Renal cortex interstitium (tissue), 15 donors: Measurements from ENCODE around the gene PAX8. TPM values are rescaled to one million over a fixed set of nuclear protein-coding genes. Genes with fewer than 3 reads are reported as not detected.
A peak's percentile ranks its signal among the peaks of the same experiment; 100 is the strongest.
"Not testable (repeated sequence)": the region's sequence is repeated elsewhere in the genome, so short reads cannot be mapped to it uniquely, and the experiment has no call there.

Experiments
- DNase-seq, 11 donors: peaks; one replicate each; pipeline ENCODE4 v3.0.0-alpha.2; 2013; ENCODE audit warnings: low read depth in 9 of 11, low spot score in 4 of 11; ENCODE audit errors: extremely low read depth in 1 of 11
- long read RNA-seq, 16 experiments: transcript quantifications; one replicate each; lab custom pipeline, GENCODE V29; 2026
- polyA plus RNA-seq, 3 donors: library from polyadenylated mRNA; unstranded; fragments of 120-200 nt; gene quantifications; one replicate each; pipeline ENCODE4 v1.2.1, GENCODE V29; 2013; ENCODE audit not compliant: insufficient read length in 3 of 3

PAX8 gene
- polyA plus RNA-seq, result 100 to 1,000 TPM; 297 to 665 (median 302) TPM
- long read RNA-seq, donor 1, full-length matches to known transcripts, result 57 of 146 reads
- long read RNA-seq, donor 1, partial matches to known transcripts, result 80 of 146 reads
- long read RNA-seq, donor 1, other reads (novel, unspliced or antisense), result 9 of 146 reads
- long read RNA-seq, donor 2, full-length matches to known transcripts, result 60 of 113 reads
- long read RNA-seq, donor 2, partial matches to known transcripts, result 53 of 113 reads
- long read RNA-seq, donor 2, other reads (novel, unspliced or antisense), result 0 of 113 reads
- long read RNA-seq, donor 3, full-length matches to known transcripts, result 96 of 217 reads
- long read RNA-seq, donor 3, partial matches to known transcripts, result 115 of 217 reads
- long read RNA-seq, donor 3, other reads (novel, unspliced or antisense), result 6 of 217 reads
- long read RNA-seq, donor 4, full-length matches to known transcripts, result 111 of 273 reads
- long read RNA-seq, donor 4, partial matches to known transcripts, result 156 of 273 reads
- long read RNA-seq, donor 4, other reads (novel, unspliced or antisense), result 6 of 273 reads
- long read RNA-seq, donor 5, result 0 reads
- long read RNA-seq, donor 6, full-length matches to known transcripts, result 192 of 409 reads
- long read RNA-seq, donor 6, partial matches to known transcripts, result 200 of 409 reads
- long read RNA-seq, donor 6, other reads (novel, unspliced or antisense), result 17 of 409 reads
- long read RNA-seq, donor 7, full-length matches to known transcripts, result 75 of 169 reads
- long read RNA-seq, donor 7, partial matches to known transcripts, result 94 of 169 reads
- long read RNA-seq, donor 7, other reads (novel, unspliced or antisense), result 0 of 169 reads
- long read RNA-seq, donor 8, full-length matches to known transcripts, result 246 of 517 reads
- long read RNA-seq, donor 8, partial matches to known transcripts, result 250 of 517 reads
- long read RNA-seq, donor 8, other reads (novel, unspliced or antisense), result 21 of 517 reads
- long read RNA-seq, donor 9, full-length matches to known transcripts, result 91 of 204 reads
- long read RNA-seq, donor 9, partial matches to known transcripts, result 100 of 204 reads
- long read RNA-seq, donor 9, other reads (novel, unspliced or antisense), result 13 of 204 reads
- long read RNA-seq, donor 10, full-length matches to known transcripts, result 66 of 146 reads
- long read RNA-seq, donor 10, partial matches to known transcripts, result 73 of 146 reads
- long read RNA-seq, donor 10, other reads (novel, unspliced or antisense), result 7 of 146 reads
- long read RNA-seq, donor 11, full-length matches to known transcripts, result 79 of 239 reads
- long read RNA-seq, donor 11, partial matches to known transcripts, result 150 of 239 reads
- long read RNA-seq, donor 11, other reads (novel, unspliced or antisense), result 10 of 239 reads
- long read RNA-seq, donor 12, full-length matches to known transcripts, result 58 of 110 reads
- long read RNA-seq, donor 12, partial matches to known transcripts, result 47 of 110 reads
- long read RNA-seq, donor 12, other reads (novel, unspliced or antisense), result 5 of 110 reads
- long read RNA-seq, donor 13, full-length matches to known transcripts, result 135 of 374 reads
- long read RNA-seq, donor 13, partial matches to known transcripts, result 233 of 374 reads
- long read RNA-seq, donor 13, other reads (novel, unspliced or antisense), result 6 of 374 reads
- long read RNA-seq, donor 14, full-length matches to known transcripts, result 34 of 66 reads
- long read RNA-seq, donor 14, partial matches to known transcripts, result 26 of 66 reads
- long read RNA-seq, donor 14, other reads (novel, unspliced or antisense), result 6 of 66 reads
- long read RNA-seq, donor 15, full-length matches to known transcripts, result 67 of 110 reads
- long read RNA-seq, donor 15, partial matches to known transcripts, result 43 of 110 reads
- long read RNA-seq, donor 15, other reads (novel, unspliced or antisense), result 0 of 110 reads
- long read RNA-seq, donor 16, full-length matches to known transcripts, result 428 of 1,455 reads
- long read RNA-seq, donor 16, partial matches to known transcripts, result 974 of 1,455 reads
- long read RNA-seq, donor 16, other reads (novel, unspliced or antisense), result 53 of 1,455 reads

DNA sequence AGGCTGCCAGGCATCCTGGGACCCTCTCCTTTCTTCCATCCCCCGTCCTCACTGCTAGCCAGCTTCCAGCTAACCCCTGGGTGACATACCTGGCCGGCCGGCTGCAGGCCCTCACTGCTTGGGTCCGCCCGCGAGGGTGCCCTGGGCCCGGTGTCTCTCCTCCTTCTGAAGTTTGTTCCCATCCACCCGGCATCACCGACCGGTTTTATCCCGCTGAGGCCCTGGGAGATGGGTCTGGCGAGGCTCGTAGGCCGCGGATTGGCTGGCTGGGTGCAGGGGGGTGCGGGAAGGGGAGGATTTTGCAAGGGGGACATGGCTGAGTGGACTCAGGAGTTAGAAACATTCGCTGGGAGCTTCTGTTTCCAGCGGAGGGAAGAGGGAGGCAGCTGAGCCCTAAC is at the start of gene PAX8:
Gene PAX8 (minus strand): TSS at position 180 of the 398 bp plus-strand sequence. CDS start 527 bp downstream, outside the sequence.
- DNase-seq, result peak in 10 of 11 donors; percentile 69 to 92 (median 81)

DNA sequence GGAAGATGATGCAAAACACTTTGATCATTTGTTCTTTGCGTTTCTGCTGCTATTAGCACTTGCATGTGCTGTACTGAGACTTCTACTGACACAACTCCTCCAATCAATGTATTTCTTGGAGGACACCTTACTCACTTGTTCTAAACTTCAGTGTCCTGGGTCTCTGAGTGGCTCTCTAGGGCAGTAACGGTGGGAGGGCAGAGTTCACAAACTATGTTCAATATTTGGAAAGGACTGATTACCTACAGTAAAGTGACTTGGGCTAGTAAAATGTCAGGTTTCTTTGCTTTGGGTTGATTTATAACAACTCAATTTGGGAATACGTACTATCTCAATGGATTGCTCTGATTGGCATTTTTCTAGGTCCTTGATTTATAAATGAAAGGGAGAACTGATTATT is 49.3 kb upstream of the PAX8 start:
- no peak for DNase-seq

DNA sequence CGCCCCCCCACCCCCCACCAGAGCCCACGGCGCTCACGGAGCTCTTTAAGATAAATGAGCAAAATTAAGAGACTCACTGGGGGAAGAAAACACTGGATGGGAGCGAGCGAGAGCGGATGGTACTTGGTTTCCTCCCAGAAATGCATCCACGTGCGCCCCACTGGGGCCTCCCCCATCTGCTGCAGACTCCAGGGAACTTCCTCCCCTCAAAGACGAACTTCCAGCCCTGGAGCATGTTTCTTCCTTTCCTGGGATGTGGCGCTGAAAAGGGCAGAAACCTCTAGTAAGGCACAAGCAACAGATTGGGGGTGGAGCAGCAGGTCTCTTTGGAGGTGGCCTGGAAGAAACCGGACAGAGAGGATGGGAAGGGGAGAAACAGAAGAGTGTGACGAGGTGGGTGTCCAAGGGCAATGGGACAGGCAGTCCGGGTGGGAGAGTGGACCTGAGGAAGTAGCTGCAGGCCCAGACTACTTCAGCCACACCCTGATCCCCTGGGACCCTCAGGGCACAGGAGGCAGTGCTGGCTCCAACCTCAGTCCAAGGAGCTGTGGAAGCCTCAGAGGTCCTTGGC is 46.5 kb upstream of the PAX8 start:
- DNase-seq, result not testable (repeated sequence)

DNA sequence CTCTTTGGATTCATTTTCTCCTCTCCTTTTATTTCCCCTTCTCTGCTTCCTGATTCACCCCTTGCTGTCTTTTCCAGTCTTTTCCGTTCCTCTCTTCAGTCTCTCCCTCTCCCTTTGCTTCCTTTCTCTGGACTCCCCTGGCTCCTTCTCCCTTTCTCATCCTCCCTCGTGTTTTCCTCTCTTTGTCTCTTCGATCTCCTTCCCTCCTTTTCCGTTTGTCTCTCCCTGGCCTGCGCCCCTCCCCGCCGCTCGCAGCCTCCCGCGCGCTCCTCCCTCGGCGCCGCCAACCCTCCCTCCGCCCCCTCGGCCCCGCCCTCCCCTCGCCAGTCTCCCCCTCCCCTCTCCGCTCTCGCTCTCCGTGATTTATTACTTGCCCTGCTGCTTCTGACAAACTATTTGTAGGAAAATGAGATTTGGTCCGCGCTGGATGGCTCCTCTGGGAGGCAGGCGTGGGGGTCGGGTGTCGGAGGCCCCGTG is 46.0 kb upstream of the PAX8 start:
- DNase-seq, result peak in 9 of 11 donors; percentile 51 to 74 (median 69)

DNA sequence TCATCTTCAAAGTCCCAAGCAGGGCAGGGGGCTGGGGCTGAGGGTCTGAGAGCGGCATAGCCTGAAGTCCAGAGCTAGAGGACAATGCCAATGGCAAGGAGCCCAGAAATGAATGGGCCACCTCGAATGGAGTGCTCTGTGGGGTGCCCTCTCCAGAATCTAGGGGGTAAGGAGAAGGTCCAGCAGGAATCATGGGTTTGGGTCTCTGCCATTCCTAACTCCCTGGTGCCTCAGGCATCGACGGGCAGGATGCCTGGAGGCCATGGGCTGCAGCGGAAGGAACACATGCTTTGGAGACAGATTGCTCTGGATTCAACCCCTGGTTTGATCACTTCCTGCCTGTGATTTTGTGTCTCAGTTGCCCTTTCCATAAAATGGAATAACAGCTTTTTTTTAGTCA is 44.4 kb upstream of the PAX8 start:
- not testable (repeated sequence) for DNase-seq

DNA sequence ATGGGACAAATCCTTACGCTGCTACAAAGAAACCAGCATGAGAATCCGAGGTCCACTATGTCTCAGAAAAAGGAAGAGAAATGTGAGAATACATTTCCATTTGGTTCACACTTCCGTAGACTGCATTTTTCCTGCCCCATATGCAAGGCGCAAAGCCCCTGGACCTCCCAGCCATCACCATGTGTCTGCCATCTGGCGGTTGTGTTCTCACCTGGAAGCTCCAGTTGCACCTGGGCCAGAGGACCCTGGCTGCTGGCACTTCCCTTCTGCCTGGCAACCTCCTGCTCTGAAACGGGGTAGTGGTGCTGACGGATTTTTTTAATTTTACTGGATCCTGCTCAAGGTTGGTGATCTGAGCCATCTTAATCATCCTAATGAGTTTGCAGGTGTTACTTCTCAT is 41.4 kb upstream of the PAX8 start:
- DNase-seq, result not testable (repeated sequence)

DNA sequence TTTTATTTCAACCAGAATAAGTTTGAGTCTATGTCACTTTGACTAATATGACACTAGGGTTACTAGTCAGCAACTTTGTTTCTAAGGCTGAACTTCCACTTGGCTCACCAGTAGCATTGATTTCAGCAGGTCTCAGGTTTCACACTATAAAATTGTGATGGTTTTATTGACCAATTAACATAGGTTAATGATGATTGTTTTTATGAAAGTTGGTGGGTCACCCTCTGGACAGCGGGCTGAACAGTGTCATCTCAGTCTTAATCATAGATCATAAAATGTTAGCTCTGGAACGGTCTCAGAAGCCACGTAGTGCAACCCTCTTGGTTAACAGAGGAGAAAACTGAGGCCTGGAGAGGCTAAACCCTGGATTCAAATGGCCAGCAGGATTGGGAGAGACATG is 40.2 kb upstream of the PAX8 start:
- not testable (repeated sequence) for DNase-seq

DNA sequence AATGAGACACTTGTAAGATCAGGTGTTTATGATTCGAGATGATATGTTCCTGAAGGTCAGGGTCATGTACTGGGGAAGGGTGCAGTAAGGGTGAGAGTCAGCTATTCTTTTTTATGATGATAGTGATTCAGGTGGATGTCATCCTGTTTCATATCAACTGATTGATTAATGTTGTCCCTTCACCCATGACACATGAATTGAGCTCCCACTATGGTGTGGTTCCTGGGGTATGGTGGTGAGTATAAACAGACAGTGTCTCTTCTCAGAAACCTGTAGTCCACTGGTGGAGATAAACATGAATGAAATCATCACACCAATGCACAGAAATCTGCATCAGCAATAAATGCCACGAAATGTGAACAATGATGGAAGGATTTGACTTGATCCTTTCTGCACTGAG is 37.4 kb upstream of the PAX8 start:
- DNase-seq, result no peak

DNA sequence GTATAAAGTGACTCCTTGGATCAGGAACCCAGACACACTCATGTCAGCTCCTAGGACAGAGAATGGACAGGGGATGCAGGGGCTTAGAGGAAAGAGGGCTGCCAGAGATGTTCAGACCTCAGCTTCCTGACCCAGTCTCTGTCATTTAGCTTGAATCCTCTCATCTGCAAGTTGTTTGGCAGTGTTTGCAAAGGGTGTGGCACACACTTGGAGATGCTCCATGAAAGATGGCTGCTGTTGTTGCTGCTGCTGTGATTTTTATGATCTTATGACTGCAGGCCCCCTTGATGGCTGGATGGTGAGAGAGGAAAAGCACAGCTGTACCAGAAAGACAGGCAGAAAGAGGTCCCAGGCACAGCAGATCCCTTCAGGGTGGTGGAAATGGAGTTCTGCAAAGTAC is 35.9 kb upstream of the PAX8 start:
- not testable (repeated sequence) for DNase-seq

DNA sequence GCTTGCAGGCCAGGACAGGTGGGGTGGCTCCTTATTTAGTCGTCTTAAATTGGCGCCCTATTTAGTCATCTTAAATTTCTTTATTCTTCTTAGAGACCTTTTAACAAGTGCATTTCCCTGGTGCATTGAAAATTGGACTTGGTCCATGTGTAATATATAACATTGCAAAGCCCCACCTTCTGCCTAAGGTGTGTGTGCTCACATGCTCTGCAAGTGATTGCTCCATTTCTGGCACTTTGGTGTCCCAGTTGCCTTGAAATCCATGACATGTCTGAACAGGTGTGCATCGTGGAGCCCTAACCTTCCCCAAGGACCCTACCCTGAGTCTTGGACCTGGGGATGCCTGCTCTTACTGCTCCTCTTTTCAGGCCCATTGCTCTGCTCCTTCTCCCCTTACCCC is 35.5 kb upstream of the PAX8 start:
- not testable (repeated sequence) for DNase-seq

DNA sequence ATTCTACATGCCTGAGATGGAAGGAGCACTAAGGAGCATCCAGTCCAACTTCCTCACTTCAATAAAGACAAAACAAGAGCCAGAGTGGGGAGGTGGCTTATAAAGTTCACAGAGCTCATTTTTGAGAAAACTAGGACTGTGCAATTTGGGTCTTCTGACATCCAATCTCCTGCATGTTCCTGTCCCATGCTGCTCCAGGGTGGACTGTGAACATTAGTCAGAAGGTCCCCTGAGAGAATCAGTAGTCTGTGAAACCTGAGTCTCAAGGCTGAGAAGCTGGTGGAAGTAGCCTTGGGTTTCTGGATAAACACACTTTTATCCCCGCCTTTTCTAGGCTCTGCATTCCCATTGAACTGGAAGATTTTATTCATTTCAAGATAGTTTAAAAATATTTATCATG is 33.1 kb upstream of the PAX8 start:
- DNase-seq, result not testable (repeated sequence)

DNA sequence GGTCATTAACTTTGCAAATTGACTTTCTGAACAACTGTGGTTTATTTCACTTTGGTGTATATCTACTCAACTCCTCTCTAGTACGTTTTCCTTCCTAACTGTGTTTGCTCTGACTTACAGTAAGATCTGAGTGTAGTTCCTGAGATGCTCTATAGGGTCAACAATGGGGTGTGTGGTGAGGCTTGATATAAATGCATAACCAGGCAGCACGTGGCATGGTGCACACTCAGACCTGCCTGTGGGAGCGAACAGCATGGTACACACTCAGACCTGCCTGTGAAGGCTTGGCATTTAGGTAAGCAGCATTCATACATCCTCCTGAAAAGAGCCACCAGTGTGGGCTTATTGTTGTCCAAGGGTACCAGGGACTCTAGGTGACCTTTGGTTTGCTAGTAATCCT is 32.5 kb upstream of the PAX8 start:
- DNase-seq, result not testable (repeated sequence)

DNA sequence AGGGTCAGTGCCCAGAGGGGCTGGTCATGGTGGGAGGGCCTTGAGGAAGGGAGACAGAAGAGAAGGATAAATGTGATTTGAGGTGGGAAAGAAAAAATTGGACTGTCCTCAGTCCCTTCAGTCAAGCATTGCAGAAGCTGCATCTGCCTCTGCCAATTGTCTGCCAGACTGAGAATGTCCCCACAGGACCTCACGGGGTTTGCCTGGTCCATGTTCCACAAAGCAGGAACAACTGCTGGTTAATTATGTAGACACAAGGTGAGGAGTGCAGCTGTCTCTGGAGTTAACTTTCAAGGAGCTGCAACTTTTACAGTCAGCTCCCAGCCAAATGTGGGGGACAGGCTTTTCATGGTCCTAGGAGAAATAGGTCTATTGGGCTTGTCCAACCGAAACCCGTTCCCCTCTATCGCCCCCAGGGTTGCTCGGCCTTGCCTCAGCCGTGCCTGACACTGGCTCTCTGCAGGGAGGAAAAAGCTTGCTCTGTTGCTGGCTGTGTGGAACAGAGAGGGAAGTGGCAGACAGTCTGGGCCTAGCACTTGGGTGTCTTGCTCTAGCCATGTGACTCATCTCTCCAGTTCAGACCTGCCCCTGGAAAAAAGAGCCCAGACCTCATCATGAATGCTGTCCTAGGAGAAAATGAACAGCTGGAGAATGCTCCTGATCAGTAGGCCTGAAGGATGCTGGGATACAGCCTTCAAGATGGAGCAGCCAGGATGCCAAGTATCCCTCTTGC is 31.1 kb upstream of the PAX8 start:
- DNase-seq, result no peak

DNA sequence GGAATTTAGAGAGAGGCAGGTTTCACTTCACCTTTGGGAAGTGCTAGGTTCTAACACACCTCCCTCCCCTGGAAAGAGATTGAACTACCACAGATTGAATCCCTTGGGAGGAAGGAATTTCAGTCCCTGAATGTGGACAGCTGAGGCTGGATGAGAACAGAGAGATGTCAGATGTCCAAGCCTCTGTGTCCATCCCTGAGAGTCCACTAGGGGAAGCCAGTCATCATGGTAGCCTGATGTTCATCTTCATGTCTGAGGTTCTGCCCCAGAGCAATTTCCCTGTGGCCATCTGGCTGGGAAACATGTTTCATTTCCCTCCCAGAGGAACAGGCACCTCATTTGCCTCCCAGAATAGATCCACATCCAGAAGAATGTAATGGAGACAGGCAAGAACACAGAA is 30.1 kb upstream of the PAX8 start:
- not testable (repeated sequence) for DNase-seq

DNA sequence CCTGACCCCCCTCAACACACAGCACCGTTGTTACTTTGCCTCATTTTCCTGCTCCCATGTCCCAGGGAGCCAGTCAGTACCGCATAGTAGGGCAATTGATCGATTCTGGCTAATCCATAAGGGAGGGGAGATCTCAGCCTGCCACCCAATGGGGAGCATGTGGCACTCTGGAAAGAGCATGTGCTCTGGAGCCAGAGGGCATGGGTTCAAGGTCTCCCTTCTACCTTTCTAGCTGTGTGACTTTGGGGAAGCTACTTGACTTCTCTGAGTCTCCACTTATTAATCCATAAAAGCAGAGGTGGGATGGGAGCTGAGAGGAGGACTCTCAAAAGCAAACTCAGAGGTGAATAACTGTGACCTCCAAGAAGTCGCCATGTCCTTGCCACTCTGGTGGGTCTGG is 27.5 kb upstream of the PAX8 start:
- not testable (repeated sequence) for DNase-seq

DNA sequence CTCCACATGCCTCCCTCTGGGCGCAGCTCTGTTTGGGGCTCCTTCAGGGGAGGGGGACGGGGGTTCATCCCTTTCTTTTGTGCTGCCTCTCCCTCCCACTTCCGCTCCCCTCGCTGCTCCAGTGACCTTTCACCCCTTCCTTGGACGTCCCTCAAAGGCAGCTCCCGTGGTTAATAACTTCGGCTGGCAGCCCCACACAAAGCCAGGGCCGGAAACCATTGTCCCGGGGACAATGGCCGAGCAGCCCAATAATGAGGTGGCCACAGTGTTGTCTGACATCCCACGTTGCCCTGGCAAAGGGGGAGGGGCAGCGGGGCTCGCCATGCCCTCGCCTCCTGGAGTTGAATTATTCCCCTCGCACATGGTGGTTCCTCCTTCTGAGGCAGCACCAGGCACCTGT is 27.0 kb upstream of the PAX8 start:
- not testable (repeated sequence) for DNase-seq
